Activated CD8-positive, alpha-beta memory T cell treated with anti-CD3 and anti-CD28 coated beads for 36 hours (primary cell): ENCODE data around the gene ZSWIM6. TPM values are rescaled to one million over a fixed set of nuclear protein-coding genes. Genes with fewer than 3 reads are reported as not detected.

Experiments
- CTCF ChIA-PET: fragments of 350-600 bp; sonication (Branson Sonifier 250); formaldehyde crosslinking; loops from one replicate; lab custom pipeline; 2021; ENCODE audit warnings: antibody characterized with exemption; lab: Charles Lee
- POLR2A ChIA-PET: fragments of 350-600 bp; sonication (Branson Sonifier 250); formaldehyde crosslinking; loops from one replicate; lab custom pipeline; 2021; ENCODE audit warnings: antibody characterized with exemption; lab: Charles Lee
- total RNA-seq, 2 experiments: library from RNA; stranded (reverse); gene quantifications; one replicate each; pipeline ENCODE4 v1.2.3, GENCODE V29; 2021

Gene ZSWIM6
- total RNA-seq, 2 experiments from 2014 or later, result 6.4 to 6.5 TPM

DNA sequence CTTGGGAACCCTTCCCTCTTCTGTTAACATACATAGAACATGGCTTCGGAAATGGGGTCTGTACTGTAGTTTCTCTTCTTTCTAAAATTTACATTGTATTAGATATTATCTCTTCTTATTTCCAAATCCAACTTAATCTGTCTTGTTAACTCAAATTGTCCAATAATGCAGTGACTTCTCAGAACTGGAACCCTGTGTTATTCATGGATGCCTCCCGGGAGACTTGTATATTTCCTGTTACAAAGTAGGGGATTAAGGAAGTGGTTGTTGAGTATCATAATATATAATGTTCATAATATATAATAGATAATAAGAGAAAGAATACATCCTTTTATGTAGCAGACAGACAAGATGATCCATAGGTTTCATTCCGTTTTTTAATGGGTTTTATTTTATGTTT, 128.4 kb downstream of the ZSWIM6 start:
- ChIA-PET POLR2A (no interaction called here), CTCF (no interaction called here)

GRCh38 chr5:61461417-61461816, 129.4 kb downstream of the ZSWIM6 start:
- ChIA-PET POLR2A (no interaction called here), CTCF (no interaction called here)

- ChIA-PET CTCF (no interaction called here), POLR2A (no interaction called here)
These were observed 129.9 kb downstream of the ZSWIM6 start for GRCh38 chr5:61461926-61462325.

- ChIA-PET POLR2A (no interaction called here), CTCF (no interaction called here)
These were observed 131.5 kb downstream of the ZSWIM6 start for GRCh38 chr5:61463596-61463995.

GRCh38 chr5:61464512-61464911, 132.5 kb downstream of the ZSWIM6 start:
- POLR2A ChIA-PET, result no interaction called here

DNA sequence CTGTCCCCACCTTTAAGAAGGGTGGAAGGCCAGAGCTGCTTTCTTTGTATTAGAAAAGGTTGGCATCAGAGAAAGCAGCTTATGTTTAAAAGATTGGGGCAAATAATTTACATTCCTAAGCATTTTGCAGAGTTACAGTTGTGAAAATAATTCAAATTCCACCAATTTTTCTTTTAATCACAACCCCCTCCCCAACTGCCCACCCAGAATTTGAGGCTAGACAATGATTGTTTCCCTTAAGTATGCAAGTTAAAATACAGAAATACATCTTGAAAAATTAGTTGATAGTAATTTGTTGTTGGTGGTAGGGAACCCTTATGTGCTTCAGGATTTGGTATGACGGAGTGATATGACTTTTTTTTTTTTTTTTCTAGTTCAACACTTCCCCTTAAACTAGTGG, 133.0 kb downstream of the ZSWIM6 start:
- POLR2A ChIA-PET, result no interaction called here
- CTCF ChIA-PET, result no interaction called here

More at GRCh38 chr5:61464512-61464911, 132.5 kb downstream of the ZSWIM6 start:
- CTCF ChIA-PET, result no interaction called here

DNA sequence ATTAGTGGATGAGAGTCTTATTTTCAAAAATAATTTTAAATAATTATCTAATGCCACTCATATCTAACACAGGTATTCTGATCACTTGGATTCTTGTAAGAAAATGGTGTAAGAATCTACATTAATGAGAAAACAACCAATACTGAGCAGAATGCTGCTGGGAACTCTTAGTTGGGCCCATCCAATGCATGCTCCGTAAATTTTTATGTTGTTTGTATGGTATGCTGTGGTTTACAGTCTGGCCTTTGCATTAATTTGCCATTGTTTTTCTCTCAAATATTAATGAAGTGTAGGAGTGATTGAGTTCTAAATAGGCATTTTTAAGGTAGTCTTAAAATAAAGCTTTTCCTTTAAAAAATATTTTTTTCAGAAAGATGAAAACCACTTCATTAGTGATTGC, 133.4 kb downstream of the ZSWIM6 start:
- POLR2A ChIA-PET, result no interaction called here
- CTCF ChIA-PET, result no interaction called here

GRCh38 chr5:61466017-61466416, 134.0 kb downstream of the ZSWIM6 start:
- ChIA-PET CTCF (no interaction called here), POLR2A (no interaction called here)

DNA sequence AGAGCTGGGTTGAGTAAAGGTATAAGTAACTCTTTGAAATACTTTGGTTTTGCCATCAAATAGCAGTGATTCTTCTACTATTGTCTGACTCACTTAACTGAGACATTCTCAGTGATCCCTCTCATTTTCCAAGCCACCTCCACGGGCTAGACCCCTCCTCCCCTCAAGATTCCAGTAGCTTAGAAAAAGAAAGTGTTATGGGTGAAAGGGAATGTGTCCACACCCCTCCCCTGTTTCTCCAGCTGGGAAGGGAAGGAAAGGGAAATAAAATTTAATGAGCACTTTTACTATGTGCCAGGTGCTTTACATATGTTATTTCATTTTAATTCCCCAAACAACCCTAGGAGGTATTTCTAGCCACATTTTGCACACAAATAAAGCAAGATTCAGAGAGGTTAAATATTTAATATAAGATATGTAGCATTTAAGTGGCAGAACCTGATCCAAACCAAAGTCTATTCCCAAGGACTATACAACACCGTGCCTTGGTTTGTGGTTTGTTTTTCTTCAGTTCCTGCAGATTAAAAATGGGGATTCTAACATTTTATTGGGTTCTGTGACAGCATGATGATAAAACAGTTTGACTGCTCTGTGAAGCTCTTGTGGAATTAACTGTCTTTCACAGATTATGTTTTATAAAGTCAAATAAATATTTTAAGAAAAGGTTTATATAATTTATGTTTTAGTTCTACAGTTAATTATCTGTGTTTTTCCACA, 135.9 kb downstream of the ZSWIM6 start:
- CTCF ChIA-PET, result no interaction called here

DNA sequence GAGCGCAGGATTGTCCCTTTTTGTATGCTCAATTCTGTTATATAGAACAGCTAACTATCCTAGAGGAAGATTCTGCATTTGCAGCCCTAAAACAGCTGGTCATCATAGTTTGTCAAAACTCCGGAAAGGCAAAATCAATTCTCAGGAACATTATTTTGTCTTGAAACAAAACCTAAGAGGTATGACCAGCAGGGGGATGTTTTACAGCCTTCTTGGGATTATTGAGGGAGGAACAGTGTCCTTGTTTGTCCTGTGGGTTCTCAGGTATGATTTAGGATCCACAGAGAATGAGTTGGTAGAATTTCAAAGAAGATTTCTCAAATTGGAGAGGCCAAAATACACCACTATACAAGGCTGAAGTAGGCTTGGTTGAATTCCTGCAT, 136.4 kb downstream of the ZSWIM6 start:
- POLR2A ChIA-PET, result no interaction called here
- CTCF ChIA-PET, result no interaction called here

More for the DNA sequence above, 135.9 kb downstream of the ZSWIM6 start:
- POLR2A ChIA-PET, result no interaction called here

GRCh38 chr5:61471352-61471751, 139.3 kb downstream of the ZSWIM6 start:
- ChIA-PET CTCF (no interaction called here), POLR2A (no interaction called here)

GRCh38 chr5:61472172-61472958, 140.3 kb downstream of the ZSWIM6 start:
- CTCF ChIA-PET, result no interaction called here
- POLR2A ChIA-PET, result no interaction called here

DNA sequence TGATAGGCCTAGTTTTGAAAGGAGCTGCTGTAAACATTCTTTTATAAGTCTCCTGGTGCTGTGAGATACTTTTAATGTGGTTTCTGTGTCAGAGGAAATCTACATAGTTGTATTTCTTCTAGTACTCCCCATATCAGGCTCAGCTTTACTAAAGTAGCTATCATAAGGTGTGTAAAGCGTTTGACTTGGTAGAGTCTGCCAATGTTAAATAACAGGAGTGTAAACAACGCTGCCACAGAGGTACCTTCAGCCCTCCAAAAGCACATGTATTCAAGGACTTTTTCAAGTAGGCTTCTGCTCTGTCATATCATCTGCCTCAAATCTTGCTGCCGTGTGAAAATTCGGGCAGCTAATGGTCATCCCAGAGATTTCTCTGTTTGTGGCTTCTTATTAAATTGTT, 142.7 kb downstream of the ZSWIM6 start:
- POLR2A ChIA-PET, result no interaction called here
- CTCF ChIA-PET, result no interaction called here

- CTCF ChIA-PET, result no interaction called here
These were observed 145.7 kb downstream of the ZSWIM6 start for GRCh38 chr5:61477788-61478187.

GRCh38 chr5:61479850-61480614, 148.0 kb downstream of the ZSWIM6 start:
- ChIA-PET POLR2A (no interaction called here), CTCF (no interaction called here)

More at GRCh38 chr5:61477788-61478187, 145.7 kb downstream of the ZSWIM6 start:
- POLR2A ChIA-PET, result no interaction called here

GRCh38 chr5:61482980-61483379, 150.9 kb downstream of the ZSWIM6 start:
- POLR2A ChIA-PET, result no interaction called here
- CTCF ChIA-PET, result no interaction called here

- POLR2A ChIA-PET, result no interaction called here
- CTCF ChIA-PET, result no interaction called here
These were observed 154.4 kb downstream of the ZSWIM6 start for GRCh38 chr5:61486476-61486875.

DNA sequence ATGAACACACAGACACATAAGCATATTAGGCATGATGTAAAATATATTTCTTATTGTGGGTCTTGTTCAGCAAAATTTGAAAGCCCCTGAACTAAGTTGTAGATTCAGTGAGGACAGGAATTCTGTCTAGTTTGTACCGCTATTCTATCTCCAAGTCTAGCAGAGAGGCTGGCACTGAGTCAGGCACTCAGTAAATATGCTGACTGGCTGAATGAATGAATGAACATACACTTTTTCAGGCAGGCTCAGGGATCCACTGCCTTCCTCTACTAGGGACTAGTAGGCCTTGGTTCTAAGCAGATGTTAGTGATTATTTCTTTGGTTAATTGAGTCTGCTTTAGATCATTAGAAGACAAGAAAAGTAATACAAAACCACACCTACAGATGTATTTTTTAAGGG, 157.5 kb downstream of the ZSWIM6 start:
- ChIA-PET POLR2A (no interaction called here), CTCF (no interaction called here)

- CTCF ChIA-PET, result no interaction called here
- POLR2A ChIA-PET, result no interaction called here
These were observed 159.8 kb downstream of the ZSWIM6 start for GRCh38 chr5:61491861-61492260.

- POLR2A ChIA-PET, result no interaction called here
- CTCF ChIA-PET, result no interaction called here
These were observed 161.9 kb downstream of the ZSWIM6 start for GRCh38 chr5:61493973-61494372.
